ENCODE results near the gene PRDM16. TPM values are rescaled to one million over a fixed set of nuclear protein-coding genes. Genes with fewer than 3 reads are reported as not detected.

Gene PRDM16
- polyA plus RNA-seq, 1 of the 3 experiments (the other 2 are of a cell fraction): not detected

- H2AFZ ChIP-seq (ENCODE audit: low read depth): no peak overlapping the region
- no peaks in the 10 kb centered on the region for H3K9me3 ChIP-seq
- H3K4me3 ChIP-seq (ENCODE audit: low read depth in 2 of 2, low read length in 1 of 2): no peak overlapping the region
- H3K27me3 ChIP-seq (ENCODE audit: insufficient read depth): no peaks in the 10 kb centered on the region; the same call in 1 of the 2 replicates
- H3K36me3 ChIP-seq (replicated peaks in 1 of 2; ENCODE audit: control insufficient read depth in 1 of 2, insufficient read depth in 2 of 2, low read length in 1 of 2): no peaks in the 10 kb centered on the region
- no peak for DNase-seq
- H3K79me2 ChIP-seq (ENCODE audit: insufficient read depth): no peaks in the 10 kb centered on the region
- no peaks in the 10 kb centered on the region for H4K20me1 ChIP-seq (ENCODE audit: insufficient read depth)
- no peaks in the 10 kb centered on the region for H3K9me2 ChIP-seq
- H3K9ac ChIP-seq: no peak overlapping the region
- no peak overlapping the region for H3K27ac ChIP-seq (ENCODE audit: low read depth in 2 of 2, low read length in 1 of 2)
- CTCF ChIA-PET: no interaction called here
- 0% methylated on average over 2 of the region's 11 CpGs for WGBS (ENCODE audit: low lambda C conversion rate)
- POLR2A ChIA-PET: no interaction called here
- H3K4me1 ChIP-seq (ENCODE audit: control insufficient read depth in 1 of 2, insufficient read depth in 2 of 2, low read depth in 1 of 2, low read length in 1 of 2): no peaks in the 10 kb centered on the region
- TF ChIP-seq RAD21 (IDR thresholded peaks at IDR 0.05; ENCODE audit: low read length): no peak
- TF ChIP-seq FOSL2 (IDR thresholded peaks at IDR 0.05; ENCODE audit: borderline replicate concordance, low read depth): no peak
- TF ChIP-seq TAF1 (IDR thresholded peaks at IDR 0.05; ENCODE audit: borderline replicate concordance, low read depth, low read length): no peak
- no peak overlapping the region for H3K4me2 ChIP-seq
- H3F3A ChIP-seq (replicated peaks; ENCODE audit: insufficient read depth): no peaks in the 10 kb centered on the region
Observed at GRCh38 chr1:3304692-3305091, 235.7 kb downstream of the PRDM16 start.

DNA sequence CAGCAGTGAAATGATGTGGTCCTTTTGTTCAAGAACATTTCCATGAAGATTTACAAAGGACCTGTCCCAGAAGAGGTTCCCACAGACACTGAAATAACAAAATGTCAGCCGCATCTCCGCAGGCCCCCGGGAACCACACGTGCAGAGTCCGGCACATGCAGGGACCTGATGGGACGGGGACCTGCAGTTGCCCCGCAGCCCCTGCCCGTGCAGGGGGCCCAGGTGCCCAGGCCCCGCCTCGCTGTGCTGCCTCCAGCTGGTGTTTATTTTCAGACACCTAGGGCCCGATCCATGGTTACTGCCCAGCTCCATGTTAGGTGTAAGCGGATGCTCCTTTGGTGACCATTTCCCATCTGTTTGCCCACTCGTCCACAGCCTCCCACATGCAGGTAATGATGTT, 236.2 kb downstream of the PRDM16 start:
- Histone ChIP-seq H3K4me1 (ENCODE audit: control insufficient read depth in 1 of 2, insufficient read depth in 2 of 2, low read depth in 1 of 2, low read length in 1 of 2) (no peaks in the 10 kb centered on the region), H3K9ac (no peak overlapping the region), H3F3A (replicated peaks; ENCODE audit: insufficient read depth) (no peaks in the 10 kb centered on the region), H2AFZ (ENCODE audit: low read depth) (no peak overlapping the region), H3K4me3 (ENCODE audit: low read depth in 2 of 2, low read length in 1 of 2) (no peak overlapping the region), H3K27me3 (ENCODE audit: insufficient read depth) (no peaks in the 10 kb centered on the region; the same call in 1 of the 2 replicates), H3K9me3 (no peaks in the 10 kb centered on the region), H3K9me2 (no peaks in the 10 kb centered on the region), H3K36me3 (replicated peaks in 1 of 2; ENCODE audit: control insufficient read depth in 1 of 2, insufficient read depth in 2 of 2, low read length in 1 of 2) (no peaks in the 10 kb centered on the region), H3K27ac (ENCODE audit: low read depth in 2 of 2, low read length in 1 of 2) (no peak overlapping the region), H3K79me2 (ENCODE audit: insufficient read depth) (no peaks in the 10 kb centered on the region), H3K4me2 (no peak overlapping the region), H4K20me1 (ENCODE audit: insufficient read depth) (no peaks in the 10 kb centered on the region)
- TF ChIP-seq, protein P1, sequence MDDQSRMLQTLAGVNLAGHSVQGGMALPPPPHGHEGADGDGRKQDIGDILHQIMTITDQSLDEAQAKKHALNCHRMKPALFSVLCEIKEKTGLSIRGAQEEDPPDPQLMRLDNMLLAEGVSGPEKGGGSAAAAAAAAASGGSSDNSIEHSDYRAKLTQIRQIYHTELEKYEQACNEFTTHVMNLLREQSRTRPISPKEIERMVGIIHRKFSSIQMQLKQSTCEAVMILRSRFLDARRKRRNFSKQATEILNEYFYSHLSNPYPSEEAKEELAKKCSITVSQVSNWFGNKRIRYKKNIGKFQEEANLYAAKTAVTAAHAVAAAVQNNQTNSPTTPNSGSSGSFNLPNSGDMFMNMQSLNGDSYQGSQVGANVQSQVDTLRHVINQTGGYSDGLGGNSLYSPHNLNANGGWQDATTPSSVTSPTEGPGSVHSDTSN (IDR thresholded peaks at IDR 0.05): no peak
- TF ChIP-seq RCOR1 (IDR thresholded peaks at IDR 0.05; ENCODE audit: low read length): no peak
- TF ChIP-seq USF1 (IDR thresholded peaks at IDR 0.05; ENCODE audit: borderline replicate concordance, low read depth): no peak
- TF ChIP-seq MXI1 (IDR thresholded peaks at IDR 0.05; ENCODE audit: low read depth, low read length): no peak
- TF ChIP-seq, protein P2, sequence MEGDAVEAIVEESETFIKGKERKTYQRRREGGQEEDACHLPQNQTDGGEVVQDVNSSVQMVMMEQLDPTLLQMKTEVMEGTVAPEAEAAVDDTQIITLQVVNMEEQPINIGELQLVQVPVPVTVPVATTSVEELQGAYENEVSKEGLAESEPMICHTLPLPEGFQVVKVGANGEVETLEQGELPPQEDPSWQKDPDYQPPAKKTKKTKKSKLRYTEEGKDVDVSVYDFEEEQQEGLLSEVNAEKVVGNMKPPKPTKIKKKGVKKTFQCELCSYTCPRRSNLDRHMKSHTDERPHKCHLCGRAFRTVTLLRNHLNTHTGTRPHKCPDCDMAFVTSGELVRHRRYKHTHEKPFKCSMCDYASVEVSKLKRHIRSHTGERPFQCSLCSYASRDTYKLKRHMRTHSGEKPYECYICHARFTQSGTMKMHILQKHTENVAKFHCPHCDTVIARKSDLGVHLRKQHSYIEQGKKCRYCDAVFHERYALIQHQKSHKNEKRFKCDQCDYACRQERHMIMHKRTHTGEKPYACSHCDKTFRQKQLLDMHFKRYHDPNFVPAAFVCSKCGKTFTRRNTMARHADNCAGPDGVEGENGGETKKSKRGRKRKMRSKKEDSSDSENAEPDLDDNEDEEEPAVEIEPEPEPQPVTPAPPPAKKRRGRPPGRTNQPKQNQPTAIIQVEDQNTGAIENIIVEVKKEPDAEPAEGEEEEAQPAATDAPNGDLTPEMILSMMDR (IDR thresholded peaks at IDR 0.05): no peak
- TF ChIP-seq FOSL2 (IDR thresholded peaks at IDR 0.05; ENCODE audit: borderline replicate concordance, low read depth): no peak
- no peak for TF ChIP-seq REST (IDR thresholded peaks at IDR 0.05; ENCODE audit: low read depth, low read length)
- TF ChIP-seq RFX5 (IDR thresholded peaks at IDR 0.05; ENCODE audit: low read length): no peak
- TF ChIP-seq, protein P3, sequence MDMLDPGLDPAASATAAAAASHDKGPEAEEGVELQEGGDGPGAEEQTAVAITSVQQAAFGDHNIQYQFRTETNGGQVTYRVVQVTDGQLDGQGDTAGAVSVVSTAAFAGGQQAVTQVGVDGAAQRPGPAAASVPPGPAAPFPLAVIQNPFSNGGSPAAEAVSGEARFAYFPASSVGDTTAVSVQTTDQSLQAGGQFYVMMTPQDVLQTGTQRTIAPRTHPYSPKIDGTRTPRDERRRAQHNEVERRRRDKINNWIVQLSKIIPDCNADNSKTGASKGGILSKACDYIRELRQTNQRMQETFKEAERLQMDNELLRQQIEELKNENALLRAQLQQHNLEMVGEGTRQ (IDR thresholded peaks at IDR 0.05; ENCODE audit: borderline replicate concordance, low read depth, low read length): no peak
- TF ChIP-seq JUND (IDR thresholded peaks at IDR 0.05): no peak
- TF ChIP-seq TEAD4 (IDR thresholded peaks at IDR 0.05; ENCODE audit: borderline replicate concordance, insufficient read depth): no peak
- TF ChIP-seq IRF3 (IDR thresholded peaks at IDR 0.05; ENCODE audit: low read depth, low read length): no peak
- TF ChIP-seq RXRA (IDR thresholded peaks at IDR 0.05; ENCODE audit: borderline replicate concordance, low read depth): no peak
- no peak for TF ChIP-seq POLR2AphosphoS5 (IDR thresholded peaks at IDR 0.05; ENCODE audit: low read depth, low read length)
- no peak for TF ChIP-seq GABPA (IDR thresholded peaks at IDR 0.05; ENCODE audit: low read depth)
- ChIA-PET CTCF (no interaction called here), POLR2A (no interaction called here)
- WGBS (ENCODE audit: low lambda C conversion rate): 58% methylated on average over 10 of the region's 13 CpGs
- DNase-seq: no peak

All from SK-N-SH (cell line).